GM13976 (cell line): ENCODE measurements around the gene HSPA4.

ENCODE experiments used
- DNase-seq: peaks from one replicate; pipeline ENCODE4 v3.0.0; 2012; ENCODE audit warnings: low spot score
- in situ Hi-C: fragments of 300-500 bp; cut with MboI; formaldehyde crosslinking; loops from one replicate; pipeline ENCODE4 v1.12.0; 2022; ENCODE audit warnings: low sequenced_read_pairs, mixed read lengths, inconsistent platforms; ENCODE audit not compliant: unreplicated experiment
- TF ChIP-seq, protein P1 (sequence below): IDR thresholded peaks from 2 replicates; pipeline ENCODE4 v1.5.1; 2012; ENCODE audit warnings: borderline replicate concordance, mild to moderate bottlenecking; ENCODE audit not compliant: insufficient read depth; ENCODE audit errors: extremely low read depth, missing control alignments, control extremely low read depth

The HSPA4 gene

DNA sequence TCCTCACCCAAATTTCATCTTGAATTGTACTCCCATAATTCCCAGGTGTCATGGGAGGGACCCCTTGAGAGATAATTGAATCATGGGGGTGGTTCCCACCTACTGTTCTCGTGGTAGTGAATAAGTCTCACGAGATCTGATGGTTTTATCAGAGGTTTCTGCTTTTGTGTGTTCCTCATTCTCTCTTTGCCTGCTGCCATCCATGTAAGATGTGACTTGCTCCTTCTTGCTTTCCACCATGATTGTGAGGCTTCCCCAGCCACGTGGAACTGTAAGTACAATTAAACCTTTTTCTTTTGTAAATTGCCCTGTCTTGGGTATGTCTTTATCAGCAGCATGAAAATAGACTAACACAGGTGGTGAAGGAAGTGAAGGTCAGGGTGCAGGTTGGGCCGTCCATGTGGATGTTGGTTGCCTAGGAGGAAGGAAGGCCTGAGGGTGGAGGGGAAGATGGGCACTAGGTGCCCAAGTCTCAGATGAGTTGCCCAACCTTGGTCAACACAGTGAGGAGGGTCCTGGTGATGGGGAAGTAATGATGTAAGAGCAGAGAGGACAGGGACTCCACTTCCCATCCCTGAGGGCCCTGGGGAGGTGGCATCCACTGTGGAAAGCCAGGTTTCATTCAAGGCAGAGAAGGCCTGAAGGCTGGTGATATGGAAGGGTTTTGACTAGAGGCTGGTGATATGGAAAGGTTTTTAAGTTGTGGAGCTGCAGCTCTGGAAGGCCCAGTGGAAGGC, 92.6 kb downstream of the HSPA4 start:
- DNase-seq: no peak
- in situ Hi-C loops: no loop called here
- TF ChIP-seq, protein P1, sequence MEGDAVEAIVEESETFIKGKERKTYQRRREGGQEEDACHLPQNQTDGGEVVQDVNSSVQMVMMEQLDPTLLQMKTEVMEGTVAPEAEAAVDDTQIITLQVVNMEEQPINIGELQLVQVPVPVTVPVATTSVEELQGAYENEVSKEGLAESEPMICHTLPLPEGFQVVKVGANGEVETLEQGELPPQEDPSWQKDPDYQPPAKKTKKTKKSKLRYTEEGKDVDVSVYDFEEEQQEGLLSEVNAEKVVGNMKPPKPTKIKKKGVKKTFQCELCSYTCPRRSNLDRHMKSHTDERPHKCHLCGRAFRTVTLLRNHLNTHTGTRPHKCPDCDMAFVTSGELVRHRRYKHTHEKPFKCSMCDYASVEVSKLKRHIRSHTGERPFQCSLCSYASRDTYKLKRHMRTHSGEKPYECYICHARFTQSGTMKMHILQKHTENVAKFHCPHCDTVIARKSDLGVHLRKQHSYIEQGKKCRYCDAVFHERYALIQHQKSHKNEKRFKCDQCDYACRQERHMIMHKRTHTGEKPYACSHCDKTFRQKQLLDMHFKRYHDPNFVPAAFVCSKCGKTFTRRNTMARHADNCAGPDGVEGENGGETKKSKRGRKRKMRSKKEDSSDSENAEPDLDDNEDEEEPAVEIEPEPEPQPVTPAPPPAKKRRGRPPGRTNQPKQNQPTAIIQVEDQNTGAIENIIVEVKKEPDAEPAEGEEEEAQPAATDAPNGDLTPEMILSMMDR: no peak

DNA sequence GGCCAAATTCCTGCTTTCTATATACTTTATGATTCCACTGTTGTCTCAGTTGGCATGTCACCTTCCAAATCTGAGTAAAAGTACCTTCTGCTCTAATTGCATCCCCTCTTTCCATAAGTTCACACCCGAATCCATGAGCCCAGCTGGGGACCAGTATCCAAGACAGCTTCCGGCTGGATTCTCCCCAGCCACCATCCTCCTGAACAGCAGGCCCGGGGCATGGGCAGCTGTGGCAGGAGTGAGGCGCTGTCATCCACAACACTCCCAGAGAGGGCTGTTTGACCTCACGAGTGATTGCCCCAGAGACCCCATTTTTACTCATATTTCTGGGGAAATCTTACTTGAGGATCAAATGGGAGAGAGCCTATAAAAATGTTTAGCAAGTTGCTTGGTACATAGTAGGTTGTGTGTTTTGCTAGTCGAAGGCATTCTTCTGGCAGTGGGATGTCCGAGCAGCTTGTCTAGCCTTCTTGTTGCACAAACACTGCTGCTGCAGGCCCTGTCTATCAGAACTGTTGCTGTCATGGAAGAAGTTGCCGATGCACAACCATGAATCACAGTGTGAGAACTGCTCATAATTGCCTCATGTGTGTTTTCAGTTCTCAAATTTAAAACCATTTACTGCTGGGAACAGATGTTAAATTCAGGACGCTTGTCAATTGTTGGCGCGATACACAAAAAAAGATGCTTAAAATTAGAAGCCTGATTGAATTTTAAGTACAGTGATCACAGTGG, 93.8 kb downstream of the HSPA4 start:
- TF ChIP-seq, protein P1: no peak
- in situ Hi-C loops: no loop called here
- DNase-seq: no peak

DNA sequence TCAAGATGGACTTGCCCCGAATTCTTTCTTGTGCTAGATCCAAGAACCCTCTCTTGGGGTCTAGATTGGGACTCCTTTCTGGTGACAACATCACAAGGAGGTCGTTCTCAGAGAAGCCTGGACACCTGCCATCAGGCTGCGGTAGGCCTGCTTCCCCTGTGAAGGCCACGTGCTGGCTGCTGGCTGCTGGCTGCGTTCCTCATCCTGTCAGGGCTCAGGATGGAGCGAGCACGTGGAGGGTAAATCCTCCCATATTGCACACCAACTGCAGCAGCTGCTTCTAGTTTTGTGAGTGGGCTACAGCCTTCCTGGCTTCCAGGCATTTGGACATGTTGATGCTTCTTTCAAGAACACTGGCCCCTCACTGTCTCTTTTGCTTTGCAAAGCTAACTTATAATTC, 95.6 kb downstream of the HSPA4 start:
- in situ Hi-C loops: no loop called here
- no peak for DNase-seq
- TF ChIP-seq, protein P1: no peak

DNA sequence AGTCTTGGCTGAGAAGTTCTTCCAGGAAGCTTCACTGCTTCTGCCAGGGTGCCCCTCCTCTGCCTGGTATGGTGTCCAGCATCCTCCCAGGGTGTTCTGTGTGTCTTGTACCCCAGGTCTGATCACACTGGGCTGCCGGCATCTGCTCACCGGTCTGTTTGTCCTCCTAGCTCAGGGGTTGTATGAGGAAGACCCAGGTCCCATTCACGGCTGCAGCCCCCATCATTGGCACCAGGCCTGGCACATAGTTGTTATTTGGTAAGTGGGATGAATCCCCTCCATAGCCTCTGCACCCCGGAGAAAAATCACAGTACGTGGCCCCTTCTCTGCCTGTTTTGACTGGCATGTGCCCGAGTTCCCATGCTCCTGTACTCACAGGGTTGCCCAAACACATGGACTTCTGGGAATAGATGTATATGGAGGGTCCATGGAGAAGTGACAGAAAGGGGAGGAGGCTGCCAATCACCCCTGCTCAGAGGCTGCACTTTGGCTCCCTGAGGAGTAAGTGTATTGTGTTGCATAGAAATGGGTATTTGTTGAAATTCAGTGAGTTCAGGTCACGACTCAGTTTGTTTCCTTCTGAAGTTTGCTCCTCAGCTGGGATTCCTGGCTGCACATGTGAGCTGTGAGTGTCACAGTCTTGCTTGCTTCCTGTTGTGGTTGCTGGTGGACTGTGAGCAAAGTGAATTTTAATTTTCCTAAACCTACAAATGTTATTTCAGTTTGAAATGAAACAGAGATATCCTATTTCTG, 96.2 kb downstream of the HSPA4 start:
- no peak for DNase-seq
- TF ChIP-seq, protein P1: no peak
- in situ Hi-C loops: no loop called here

DNA sequence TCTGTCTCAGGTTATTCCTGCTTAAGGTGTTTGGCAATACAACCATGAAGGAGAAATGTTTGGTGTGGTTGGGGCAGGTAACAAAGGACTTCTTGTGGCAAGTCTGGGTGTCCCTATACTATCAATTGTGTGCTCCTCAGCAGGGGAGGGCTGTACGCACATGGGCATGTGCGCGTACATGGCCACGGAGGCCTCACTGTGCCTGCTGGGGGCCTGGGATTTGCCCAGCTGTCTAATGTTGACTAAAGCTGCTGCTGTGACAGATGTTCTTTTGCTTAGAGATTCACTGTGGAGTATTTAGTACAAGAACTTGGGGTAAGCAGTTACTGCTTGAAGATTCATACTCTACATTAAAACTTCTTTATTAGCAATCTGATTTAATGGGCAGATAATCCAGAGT, 97.5 kb downstream of the HSPA4 start:
- DNase-seq: no peak
- TF ChIP-seq, protein P1: no peak
- in situ Hi-C loops: no loop called here

DNA sequence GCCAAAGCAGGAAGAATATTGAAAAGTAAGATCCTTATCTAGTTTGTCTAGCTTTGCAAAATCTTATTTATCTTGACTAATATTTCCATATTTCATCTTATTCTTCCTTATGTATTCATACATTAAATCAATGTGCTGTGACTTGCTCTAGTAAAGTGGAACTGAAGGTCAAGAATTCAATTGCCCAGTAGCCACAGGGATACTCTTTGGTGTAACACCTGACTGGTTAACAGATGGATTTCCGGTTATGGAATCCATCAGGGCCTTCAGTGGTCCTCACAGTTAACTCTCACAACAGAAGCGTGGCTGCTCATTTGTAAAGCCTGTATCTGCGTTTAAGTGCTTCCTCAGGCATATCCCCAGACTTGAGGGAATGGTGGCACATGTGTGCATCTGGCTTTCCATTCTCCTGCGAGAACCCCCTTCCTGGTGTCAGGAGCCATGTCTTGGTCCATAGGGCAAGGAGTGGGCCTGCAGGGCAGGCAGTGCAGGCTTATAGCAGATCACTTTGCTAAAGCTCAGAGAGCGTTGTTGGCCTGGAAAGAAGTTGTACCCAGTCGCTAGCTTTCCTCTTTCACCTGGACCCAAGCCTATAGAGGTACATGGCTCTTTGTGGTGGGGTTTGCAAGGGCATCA, 99.2 kb downstream of the HSPA4 start:
- no peak for DNase-seq
- in situ Hi-C loops: no loop called here
- TF ChIP-seq, protein P1: no peak
